Kidney epithelial cell (primary cell): ENCODE data around the gene IGFL2. TPM values are rescaled to one million over a fixed set of nuclear protein-coding genes. Genes with fewer than 3 reads are reported as not detected.
"Not testable (repeated sequence)": the region's sequence is repeated elsewhere in the genome, so short reads cannot be mapped to it uniquely, and the experiment has no call there.

Source experiments
- DNase-seq: peaks from one replicate; pipeline ENCODE4 v3.0.0-alpha.2; 2010; ENCODE audit warnings: low read depth
- H3K27me3 ChIP-seq: 2 replicates; pipeline ENCODE4 v1.6.0; 2011; ENCODE audit warnings: low read length; ENCODE audit not compliant: control insufficient read depth, insufficient read depth
- H3K36me3 ChIP-seq: 2 replicates; pipeline ENCODE4 v1.5.1; 2011; ENCODE audit warnings: low read length; ENCODE audit not compliant: control insufficient read depth, insufficient read depth
- H3K4me3 ChIP-seq: 2 replicates; pipeline ENCODE4 v1.5.1; 2011; ENCODE audit warnings: low read depth, mild to moderate bottlenecking, control low read depth, low read length
- CTCF ChIP-seq: IDR thresholded peaks from 2 replicates; pipeline ENCODE4 v1.5.1; 2011; ENCODE audit warnings: mild to moderate bottlenecking, moderate library complexity, low read length, control low read depth, inconsistent platforms; ENCODE audit not compliant: insufficient read depth, poor library complexity, severe bottlenecking
- total RNA-seq: library from RNA; depleted of rRNA; stranded (reverse); fragments of >200 nt; gene quantifications from 2 replicates; pipeline ENCODE4 v1.2.3, GENCODE V29; 2015

IGFL2 gene
- not detected in 2 replicates for total RNA-seq

DNA sequence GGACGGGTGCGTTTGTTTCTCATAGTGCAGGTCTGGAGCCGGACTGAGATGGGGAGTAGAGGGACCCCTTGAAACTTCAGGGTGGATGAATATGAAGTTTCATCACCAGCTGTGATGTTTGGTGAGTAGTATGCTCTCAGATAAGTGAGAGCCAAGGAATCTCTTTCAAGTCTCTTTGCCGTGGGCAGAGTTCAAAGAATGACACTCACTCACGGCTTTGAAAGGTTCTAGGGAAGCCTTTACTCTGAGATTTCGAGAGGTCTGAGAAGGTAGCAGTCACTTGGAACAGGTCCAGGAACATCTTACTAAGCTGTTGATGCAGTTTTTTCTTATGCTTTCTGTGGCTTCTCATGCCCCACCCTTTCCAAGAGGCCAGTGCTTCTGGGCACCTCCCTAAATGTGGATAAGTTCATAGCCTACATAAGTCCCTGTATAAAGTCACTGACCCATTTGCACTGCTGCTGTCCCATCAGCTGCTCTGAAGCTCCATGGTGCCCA, at the start of gene IGFL2:
TSS of gene IGFL2 (plus strand) at position 448 of the 498 bp plus-strand sequence. CDS start at position 489, 41 bp downstream.
- H3K27me3 ChIP-seq, result peaks cover 10% of the 10 kb centered on the region
- TF ChIP-seq CTCF, result no peak
- DNase-seq, result no peak
- no peak within 1 kb of the TSS for H3K4me3 ChIP-seq
- no peaks in the 10 kb centered on the region for H3K36me3 ChIP-seq

DNA sequence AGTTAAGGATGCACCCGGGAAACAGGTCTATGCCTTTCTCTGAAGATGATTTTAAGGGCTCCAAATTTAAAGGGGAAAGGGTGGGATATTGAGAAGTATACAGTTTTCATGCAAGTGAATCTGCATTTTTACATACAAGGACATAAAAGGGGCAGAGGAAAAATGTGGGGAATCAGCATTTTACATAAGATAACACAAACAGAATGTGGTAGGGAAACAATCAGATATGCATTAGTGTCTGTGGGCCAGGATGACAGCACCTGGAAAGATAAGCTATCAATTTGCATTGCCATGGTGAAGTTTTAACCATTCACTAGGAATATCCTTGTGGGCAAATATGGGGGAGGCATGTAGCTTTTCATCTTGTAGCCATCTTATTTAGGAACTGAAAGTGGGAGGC, 47.7 kb upstream of the IGFL2 start:
- Histone ChIP-seq H3K27me3 (peaks cover 7% of the 10 kb centered on the region), H3K4me3 (no peak overlapping the region), H3K36me3 (no peaks in the 10 kb centered on the region)
- no peak for TF ChIP-seq CTCF
- no peak for DNase-seq

GRCh38 chr19:46101293-46101692, 46.7 kb upstream of the IGFL2 start:
- no peak overlapping the region for H3K4me3 ChIP-seq
- no peaks in the 10 kb centered on the region for H3K36me3 ChIP-seq
- no peak for DNase-seq
- no peak for TF ChIP-seq CTCF
- peaks cover 7% of the 10 kb centered on the region for H3K27me3 ChIP-seq

GRCh38 chr19:46102333-46102732, 45.7 kb upstream of the IGFL2 start:
- H3K36me3 ChIP-seq, H3K27me3 ChIP-seq, H3K4me3 ChIP-seq, DNase-seq: not testable (repeated sequence)

GRCh38 chr19:46107371-46107770, 40.7 kb upstream of the IGFL2 start:
- DNase-seq, result no peak
- H3K36me3 ChIP-seq, result no peaks in the 10 kb centered on the region
- no peaks in the 10 kb centered on the region for H3K27me3 ChIP-seq
- H3K4me3 ChIP-seq, result no peak overlapping the region
- no peak for TF ChIP-seq CTCF

DNA sequence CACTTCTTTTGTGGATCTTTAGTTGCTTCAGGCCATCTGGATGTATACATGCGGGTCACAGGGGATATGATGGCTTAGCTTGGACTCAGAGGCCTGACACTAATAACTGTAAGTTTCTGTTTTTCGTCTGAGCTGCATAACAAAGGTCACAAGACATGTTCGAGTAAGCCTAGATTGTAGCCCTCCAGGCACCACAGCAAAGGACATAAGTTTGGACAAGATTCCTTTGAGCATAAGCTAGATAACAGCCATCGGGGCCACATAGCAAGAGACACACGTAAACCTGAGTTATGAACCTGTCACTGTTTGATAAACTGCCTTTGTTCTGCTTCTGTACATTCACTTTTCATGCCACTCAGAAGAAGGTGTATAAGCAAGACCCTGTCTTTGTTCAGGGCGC, 38.2 kb upstream of the IGFL2 start:
- Histone ChIP-seq H3K4me3 (no peak overlapping the region), H3K36me3 (no peaks in the 10 kb centered on the region), H3K27me3 (no peaks in the 10 kb centered on the region)
- no peak for DNase-seq
- no peak for TF ChIP-seq CTCF
